Kidney epithelial cell (primary cell): Measurements from ENCODE around the gene FAM163B. TPM values are rescaled to one million over a fixed set of nuclear protein-coding genes. Genes with fewer than 3 reads are reported as not detected.

Experiments
- DNase-seq: peaks from one replicate; pipeline ENCODE4 v3.0.0-alpha.2; 2010; ENCODE audit warnings: low read depth
- H3K27me3 ChIP-seq: 2 replicates; pipeline ENCODE4 v1.6.0; 2011; ENCODE audit warnings: low read length; ENCODE audit not compliant: control insufficient read depth, insufficient read depth
- H3K36me3 ChIP-seq: 2 replicates; pipeline ENCODE4 v1.5.1; 2011; ENCODE audit warnings: low read length; ENCODE audit not compliant: control insufficient read depth, insufficient read depth
- H3K4me3 ChIP-seq: 2 replicates; pipeline ENCODE4 v1.5.1; 2011; ENCODE audit warnings: low read depth, mild to moderate bottlenecking, control low read depth, low read length
- total RNA-seq: library from RNA; depleted of rRNA; stranded (reverse); fragments of >200 nt; gene quantifications from 2 replicates; pipeline ENCODE4 v1.2.3, GENCODE V29; 2015
- TF ChIP-seq, protein P1 (sequence below): IDR thresholded peaks from 2 replicates; pipeline ENCODE4 v1.5.1; 2011; ENCODE audit warnings: mild to moderate bottlenecking, moderate library complexity, low read length, control low read depth, inconsistent platforms; ENCODE audit not compliant: insufficient read depth, poor library complexity, severe bottlenecking

FAM163B gene
- total RNA-seq, 1 donor from 2014 or later, result not detected

DNA sequence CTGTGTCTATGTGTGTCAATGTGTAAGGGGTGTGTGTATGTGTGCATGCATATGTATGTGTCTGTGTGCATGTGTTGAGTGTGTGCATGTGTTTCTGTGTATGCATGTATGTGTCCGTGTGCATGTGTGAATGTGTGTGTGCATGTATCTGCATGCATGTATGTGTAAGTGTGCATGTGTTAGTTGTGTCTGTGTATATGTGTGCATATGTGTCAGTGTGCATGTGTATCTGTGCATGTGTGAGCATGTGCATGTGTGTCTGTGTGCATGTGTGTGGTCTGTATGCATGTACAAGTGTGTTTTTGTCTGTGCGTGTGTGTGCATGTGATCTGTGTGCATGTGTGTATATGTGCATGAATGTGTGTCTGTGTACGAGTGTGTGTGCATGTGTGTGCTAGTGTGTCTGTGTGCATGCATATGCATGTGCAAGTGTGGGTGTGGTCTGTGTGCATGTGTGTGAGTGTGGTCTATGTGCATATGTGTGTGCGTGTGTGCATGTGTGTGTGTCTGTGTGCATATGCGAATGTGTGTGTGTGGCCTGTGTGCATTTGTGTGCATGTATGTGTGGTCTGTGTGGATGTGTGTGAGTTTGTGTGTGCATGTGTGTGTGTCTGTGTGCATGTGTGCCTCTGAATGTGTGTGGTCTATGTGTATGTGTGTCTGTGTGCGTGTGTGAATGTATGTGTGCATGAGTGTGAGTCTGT lies 9.6 kb downstream of the FAM163B start:
- TF ChIP-seq, protein P1, sequence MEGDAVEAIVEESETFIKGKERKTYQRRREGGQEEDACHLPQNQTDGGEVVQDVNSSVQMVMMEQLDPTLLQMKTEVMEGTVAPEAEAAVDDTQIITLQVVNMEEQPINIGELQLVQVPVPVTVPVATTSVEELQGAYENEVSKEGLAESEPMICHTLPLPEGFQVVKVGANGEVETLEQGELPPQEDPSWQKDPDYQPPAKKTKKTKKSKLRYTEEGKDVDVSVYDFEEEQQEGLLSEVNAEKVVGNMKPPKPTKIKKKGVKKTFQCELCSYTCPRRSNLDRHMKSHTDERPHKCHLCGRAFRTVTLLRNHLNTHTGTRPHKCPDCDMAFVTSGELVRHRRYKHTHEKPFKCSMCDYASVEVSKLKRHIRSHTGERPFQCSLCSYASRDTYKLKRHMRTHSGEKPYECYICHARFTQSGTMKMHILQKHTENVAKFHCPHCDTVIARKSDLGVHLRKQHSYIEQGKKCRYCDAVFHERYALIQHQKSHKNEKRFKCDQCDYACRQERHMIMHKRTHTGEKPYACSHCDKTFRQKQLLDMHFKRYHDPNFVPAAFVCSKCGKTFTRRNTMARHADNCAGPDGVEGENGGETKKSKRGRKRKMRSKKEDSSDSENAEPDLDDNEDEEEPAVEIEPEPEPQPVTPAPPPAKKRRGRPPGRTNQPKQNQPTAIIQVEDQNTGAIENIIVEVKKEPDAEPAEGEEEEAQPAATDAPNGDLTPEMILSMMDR, result no peak
- peaks cover 8% of the 10 kb centered on the region for H3K27me3 ChIP-seq
- no peaks in the 10 kb centered on the region for H3K36me3 ChIP-seq
- no peak overlapping the region for H3K4me3 ChIP-seq
- DNase-seq, result no peak

GRCh38 chr9:133598978-133599377 lies 10.2 kb downstream of the FAM163B start:
- no peak overlapping the region for H3K4me3 ChIP-seq
- TF ChIP-seq, protein P1, result no peak
- H3K27me3 ChIP-seq, result peaks cover 8% of the 10 kb centered on the region
- no peaks in the 10 kb centered on the region for H3K36me3 ChIP-seq
- DNase-seq, result no peak

GRCh38 chr9:133597316-133597957 lies 11.8 kb downstream of the FAM163B start:
- TF ChIP-seq, protein P1, result no peak
- Histone ChIP-seq H3K36me3 (no peaks in the 10 kb centered on the region), H3K27me3 (peaks cover 2% of the 10 kb centered on the region), H3K4me3 (no peak overlapping the region)
- no peak for DNase-seq

GRCh38 chr9:133595910-133596309 lies 13.3 kb downstream of the FAM163B start:
- no peak overlapping the region for H3K4me3 ChIP-seq
- DNase-seq, result no peak
- H3K36me3 ChIP-seq, result no peaks in the 10 kb centered on the region
- TF ChIP-seq, protein P1, result no peak
- H3K27me3 ChIP-seq, result no peaks in the 10 kb centered on the region

DNA sequence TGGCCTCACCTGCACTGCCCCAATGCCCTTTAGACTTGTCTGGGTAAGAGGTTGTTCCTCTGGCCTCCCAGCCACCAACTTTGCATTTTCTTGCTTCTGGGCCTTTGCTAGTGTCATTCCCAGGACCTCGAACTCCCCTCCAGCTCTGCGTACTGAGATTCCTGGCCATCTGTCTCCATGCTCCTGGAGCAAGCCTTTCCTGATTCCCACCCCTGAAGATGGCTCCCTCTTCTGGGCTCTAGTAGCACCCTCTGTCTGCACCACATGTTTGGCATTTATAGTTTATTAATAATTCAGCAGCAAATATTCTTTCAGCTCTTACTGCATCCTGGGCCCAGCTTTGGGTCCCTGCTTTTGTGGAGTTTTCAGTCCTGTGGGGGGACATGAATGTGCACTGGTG lies 14.9 kb downstream of the FAM163B start:
- Histone ChIP-seq H3K27me3 (no peaks in the 10 kb centered on the region), H3K4me3 (no peak overlapping the region), H3K36me3 (no peaks in the 10 kb centered on the region)
- DNase-seq, result no peak
- TF ChIP-seq, protein P1, result no peak
